ENCODE measurements around the gene SLC4A5.
"Not testable (repeated sequence)": the region's sequence is repeated elsewhere in the genome, so short reads cannot be mapped to it uniquely, and the experiment has no call there.

SLC4A5 gene

GRCh38 chr2:74367789-74368188 is 24.6 kb upstream of the SLC4A5 start:
- DNase-seq (ENCODE audit: low read depth) = no peak

DNA sequence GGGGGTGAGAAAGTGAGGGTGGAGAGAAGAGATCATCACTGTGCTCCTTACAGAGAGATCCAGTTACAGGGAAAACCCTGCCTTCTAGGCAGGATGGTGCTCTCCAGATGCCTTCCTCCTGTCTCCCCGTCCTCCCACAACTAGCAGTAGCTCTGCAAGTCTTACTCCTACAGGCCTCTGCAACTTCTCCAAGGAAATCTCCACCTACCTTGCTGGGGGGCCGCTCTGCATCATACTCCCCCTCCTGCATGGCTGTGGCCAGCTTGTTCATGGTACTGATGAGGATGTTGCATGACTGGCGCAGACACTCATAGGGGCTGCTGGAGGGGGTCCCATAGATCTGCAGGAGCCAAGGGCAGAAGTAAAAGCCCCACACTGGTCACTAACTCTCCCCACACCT is 22.8 kb upstream of the SLC4A5 start:
- no peak for DNase-seq (ENCODE audit: low read depth)

GRCh38 chr2:74364533-74365505 is 21.6 kb upstream of the SLC4A5 start:
- no peak for DNase-seq (ENCODE audit: low read depth)

- DNase-seq (ENCODE audit: low read depth) = no peak
These were observed 18.1 kb upstream of the SLC4A5 start for GRCh38 chr2:74361327-74361726.

DNA sequence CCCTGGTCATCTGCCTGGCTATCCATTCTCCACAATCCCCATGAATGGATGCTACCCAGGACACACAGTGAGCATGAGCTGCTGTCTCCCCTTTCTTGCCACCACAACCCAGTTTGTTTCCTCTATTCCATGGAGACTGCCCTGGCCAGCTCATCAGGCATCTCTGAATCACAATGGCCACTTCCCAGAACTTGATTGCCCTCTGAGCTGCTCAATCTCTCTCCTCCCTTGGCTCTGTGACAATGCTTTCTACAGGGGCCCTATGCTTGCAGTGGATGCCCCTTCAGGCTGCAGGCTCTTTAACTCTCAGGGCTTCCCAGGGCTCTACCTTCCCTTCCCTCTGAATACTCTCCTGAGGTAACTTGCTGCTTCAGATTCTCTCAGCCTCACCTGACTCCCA is 14.4 kb upstream of the SLC4A5 start:
- no peak for DNase-seq (ENCODE audit: low read depth)

DNA sequence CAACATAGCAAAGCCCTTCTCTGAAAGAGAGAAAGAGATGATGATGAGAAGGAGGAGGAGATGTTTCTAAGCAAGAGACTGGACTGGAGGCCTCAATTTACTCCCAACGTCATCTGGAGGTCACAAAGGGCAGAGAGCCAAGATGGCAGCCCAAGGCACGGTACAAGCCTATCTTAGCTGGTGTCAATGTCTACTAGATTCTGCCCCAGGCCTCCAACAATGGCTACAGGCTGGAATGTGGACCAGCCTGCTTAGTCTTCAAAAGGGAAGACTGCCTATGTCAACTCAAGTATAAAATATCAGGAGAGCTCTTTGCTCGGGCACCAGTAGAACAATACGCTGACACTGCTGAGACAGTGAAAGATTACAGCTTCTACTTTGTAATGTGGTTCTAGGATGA is 6.7 kb upstream of the SLC4A5 start:
- DNase-seq (ENCODE audit: low read depth) = no peak

DNA sequence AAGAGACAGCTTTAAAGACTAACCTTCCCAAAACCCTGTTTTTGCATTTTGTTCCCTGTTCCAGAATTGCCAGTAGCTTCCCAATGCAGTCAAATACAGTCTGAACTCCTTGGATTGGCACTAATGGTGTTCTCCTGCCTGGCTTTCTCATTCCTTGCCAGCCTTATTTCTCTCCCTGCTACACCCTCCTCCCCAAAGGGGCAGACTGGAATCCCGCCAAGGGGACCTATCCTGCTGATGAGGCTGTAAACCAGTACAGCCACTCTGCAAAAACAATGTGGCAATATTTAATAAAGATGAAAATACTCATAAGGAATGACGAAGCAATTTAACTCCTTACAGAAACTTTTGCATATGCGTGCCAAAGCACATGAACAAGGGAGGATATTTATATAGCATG is 4.5 kb upstream of the SLC4A5 start:
- DNase-seq (ENCODE audit: low read depth) = no peak

- DNase-seq (ENCODE audit: low read depth) = no peak
These were observed 4.1 kb upstream of the SLC4A5 start for GRCh38 chr2:74347303-74347702.

DNA sequence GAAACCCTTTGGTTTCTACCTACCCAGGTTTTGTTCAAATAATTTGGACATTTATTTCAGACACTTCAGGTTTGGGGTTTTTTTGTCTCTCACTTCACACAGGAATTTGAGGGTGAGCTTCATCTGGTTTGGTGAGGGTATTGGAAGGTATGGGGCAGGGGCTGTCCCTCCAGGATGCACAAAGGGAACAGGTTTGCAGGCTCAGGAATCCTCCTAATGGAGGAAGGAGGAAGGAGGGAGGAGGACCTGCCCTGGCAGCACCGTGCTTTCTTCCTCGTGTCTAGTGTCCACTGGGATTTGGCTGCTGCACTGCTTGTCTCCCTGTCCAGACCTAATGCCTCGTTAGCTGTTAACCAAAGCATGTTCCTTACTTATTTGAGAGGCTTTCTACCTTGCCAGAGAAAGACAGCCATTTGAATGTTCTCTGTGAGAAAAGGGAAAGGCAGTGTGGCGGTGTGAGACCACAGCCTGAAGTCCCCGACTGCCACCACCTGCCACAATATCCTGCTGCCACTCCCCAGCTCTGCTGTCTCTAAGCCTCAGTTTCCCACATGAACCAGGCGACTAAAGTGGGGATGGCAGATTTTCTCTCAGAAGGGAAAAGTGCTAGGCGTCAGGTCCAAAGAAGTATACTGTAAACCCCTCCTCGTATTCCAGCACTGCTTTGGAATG is 2.2 kb upstream of the SLC4A5 start:
- no peak for DNase-seq (ENCODE audit: low read depth)

GRCh38 chr2:74336227-74336626 is 7.0 kb downstream of the SLC4A5 start:
- not testable (repeated sequence) for DNase-seq (ENCODE audit: low read depth)

DNA sequence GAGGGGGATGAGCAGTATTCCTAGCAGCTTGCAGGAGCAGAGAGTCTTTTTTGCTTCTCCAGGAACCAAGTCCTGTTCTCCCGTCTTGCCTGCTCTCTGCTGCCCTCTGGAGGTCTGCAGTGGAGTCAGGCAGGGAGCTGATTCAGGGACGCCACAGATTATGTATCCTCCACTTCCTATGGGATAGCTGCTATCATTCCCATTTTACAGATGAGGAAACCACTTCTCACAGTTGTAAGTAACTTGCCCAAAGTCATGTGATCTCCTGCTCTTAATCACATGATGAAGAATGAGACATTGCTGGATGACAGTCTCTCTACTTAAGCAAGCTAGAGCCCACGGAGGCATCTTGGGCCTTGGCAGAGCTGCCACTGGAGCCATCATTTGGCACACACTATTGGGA is 8.3 kb downstream of the SLC4A5 start:
- peak; percentile 36 for DNase-seq (ENCODE audit: low read depth)

GRCh38 chr2:74333896-74334586 is 9.2 kb downstream of the SLC4A5 start:
- no peak for DNase-seq (ENCODE audit: low read depth)

DNA sequence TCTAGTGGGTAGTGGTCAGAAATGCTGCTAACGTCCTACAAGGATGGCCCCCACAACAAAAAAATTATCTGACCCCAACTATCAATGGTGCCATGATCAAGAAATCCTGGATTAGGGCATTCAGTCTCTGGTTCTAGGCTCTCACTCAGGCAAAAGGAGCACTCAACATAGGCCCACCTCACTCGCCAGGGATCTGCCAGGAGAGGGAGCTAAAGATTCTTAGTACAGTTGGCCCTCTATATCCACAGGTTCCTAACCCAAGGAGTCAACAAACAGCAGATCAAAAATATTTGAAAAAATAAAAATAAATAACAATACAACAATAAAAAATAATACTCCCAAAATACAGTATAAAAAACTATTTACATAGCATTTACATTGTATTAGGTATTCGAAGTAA is 10.0 kb downstream of the SLC4A5 start:
- no peak for DNase-seq (ENCODE audit: low read depth)

DNA sequence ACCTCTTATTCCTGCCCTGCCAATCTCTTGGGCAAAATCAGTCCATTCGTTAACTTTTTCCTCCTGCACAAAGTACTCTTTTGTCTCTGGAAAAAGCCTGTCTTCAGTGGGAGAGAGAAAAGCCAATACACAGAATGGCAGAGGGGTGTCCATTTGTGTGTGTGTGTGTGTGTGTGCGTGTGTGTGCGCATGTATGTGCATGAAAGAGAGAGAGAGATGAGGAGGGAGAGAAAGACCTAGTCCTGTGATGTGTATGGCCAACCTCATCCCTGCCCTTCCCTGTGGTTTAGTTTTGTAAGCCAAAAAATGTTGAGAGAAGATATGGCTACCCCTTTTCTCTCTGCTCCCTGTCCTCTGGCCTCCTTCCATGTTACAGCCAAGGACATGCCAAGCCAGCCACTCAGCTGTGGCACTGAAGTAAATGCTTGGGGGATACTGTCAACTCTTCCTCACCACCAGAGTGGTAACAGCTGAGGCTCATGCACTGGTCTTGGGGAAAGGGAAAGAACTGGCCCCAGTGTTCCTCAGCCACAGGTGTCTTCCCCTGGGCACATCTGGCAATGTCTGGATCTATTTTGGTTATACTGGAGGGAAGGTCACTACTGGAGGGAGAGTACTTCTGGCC is 10.6 kb downstream of the SLC4A5 start:
- DNase-seq (ENCODE audit: low read depth) = no peak

DNA sequence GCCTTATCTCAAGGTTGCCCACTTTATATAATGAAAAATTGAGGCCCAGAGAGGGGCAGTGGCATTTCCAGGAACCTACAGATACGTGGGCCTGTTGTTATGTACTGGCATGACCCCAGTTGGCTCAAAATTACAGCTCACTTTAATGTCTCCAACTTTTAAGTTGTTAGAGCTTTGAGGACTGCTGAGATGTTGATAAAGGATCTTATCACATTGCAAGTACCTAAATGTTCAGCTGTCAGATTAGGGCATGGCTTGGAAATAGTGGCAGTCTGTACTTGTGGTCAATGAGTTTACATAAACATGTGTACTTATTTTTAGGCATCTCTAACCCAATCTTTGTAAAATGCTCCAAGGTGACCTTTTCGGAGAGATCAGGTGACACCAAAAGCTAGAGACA is 14.6 kb downstream of the SLC4A5 start:
- no peak for DNase-seq (ENCODE audit: low read depth)

DNA sequence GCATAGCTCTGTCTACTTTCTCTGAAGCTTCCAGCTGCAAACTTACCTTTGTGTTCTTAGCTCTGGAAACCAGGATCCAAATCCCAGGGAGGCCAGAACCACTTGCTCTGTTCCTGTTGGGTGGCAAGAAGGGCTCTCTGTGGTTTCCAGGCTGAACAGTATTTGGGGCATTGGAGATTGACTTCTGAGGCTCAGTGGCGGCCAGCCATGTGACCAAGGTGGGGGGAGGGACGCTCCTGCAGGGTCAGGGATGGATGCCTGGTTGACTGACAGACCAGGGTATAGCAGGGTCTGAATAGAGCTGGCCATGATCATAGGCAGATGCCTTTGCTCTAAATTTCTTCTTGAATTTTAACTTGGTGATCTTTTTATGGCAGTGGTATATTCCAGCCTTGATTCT is 15.1 kb downstream of the SLC4A5 start:
- no peak for DNase-seq (ENCODE audit: low read depth)

- no peak for DNase-seq (ENCODE audit: low read depth)
These were observed 15.6 kb downstream of the SLC4A5 start for GRCh38 chr2:74327627-74328026.

GRCh38 chr2:74327199-74327598 is 16.0 kb downstream of the SLC4A5 start:
- DNase-seq (ENCODE audit: low read depth) = no peak

- DNase-seq (ENCODE audit: low read depth) = no peak
These were observed 17.4 kb downstream of the SLC4A5 start for GRCh38 chr2:74325815-74326214.

GRCh38 chr2:74321737-74322136 is 21.5 kb downstream of the SLC4A5 start:
- DNase-seq (ENCODE audit: low read depth) = no peak

- DNase-seq (ENCODE audit: low read depth) = no peak
These were observed 25.5 kb downstream of the SLC4A5 start for GRCh38 chr2:74317701-74318100.

- no peak for DNase-seq (ENCODE audit: low read depth)
These were observed 26.5 kb downstream of the SLC4A5 start for GRCh38 chr2:74316627-74317295.

Data from T-helper 22 cell (primary cell).